HG03025 (cell line): ENCODE results near the gene VWDE.

Experiments
- ATAC-seq: cut with Tn5 transposase; IDR thresholded peaks from one replicate; pipeline ENCODE4 v1.9.1; 2021; ENCODE audit warnings: mild to moderate bottlenecking, moderate library complexity; ENCODE audit not compliant: unreplicated experiment, low FRiP score

Gene VWDE

DNA sequence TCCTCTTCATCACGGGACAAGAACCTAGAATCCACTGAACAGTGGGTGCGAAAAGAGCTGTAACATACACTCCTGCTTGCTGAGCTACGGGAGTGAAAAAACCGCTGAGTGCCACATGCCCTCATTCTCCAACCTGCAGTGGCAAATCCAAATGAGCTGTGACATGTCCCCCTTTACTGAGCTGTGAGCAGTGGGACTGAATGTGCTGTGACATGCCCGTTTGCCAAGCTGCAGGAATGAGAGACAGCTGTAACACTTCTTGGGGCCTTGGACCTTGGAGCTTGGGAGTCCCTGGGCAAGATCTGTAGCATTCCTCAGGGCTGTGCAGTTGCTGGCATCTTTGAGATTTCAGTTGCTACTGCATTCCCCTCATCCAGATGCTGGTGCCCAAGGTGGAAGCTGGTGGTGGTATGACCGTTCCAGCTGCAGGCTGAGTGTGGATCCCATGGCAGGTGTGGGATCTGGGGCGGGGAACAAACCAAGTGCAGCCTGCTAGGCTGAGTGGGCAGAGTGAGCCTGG lies 107.6 kb downstream of the VWDE start:
- no peak for ATAC-seq

DNA sequence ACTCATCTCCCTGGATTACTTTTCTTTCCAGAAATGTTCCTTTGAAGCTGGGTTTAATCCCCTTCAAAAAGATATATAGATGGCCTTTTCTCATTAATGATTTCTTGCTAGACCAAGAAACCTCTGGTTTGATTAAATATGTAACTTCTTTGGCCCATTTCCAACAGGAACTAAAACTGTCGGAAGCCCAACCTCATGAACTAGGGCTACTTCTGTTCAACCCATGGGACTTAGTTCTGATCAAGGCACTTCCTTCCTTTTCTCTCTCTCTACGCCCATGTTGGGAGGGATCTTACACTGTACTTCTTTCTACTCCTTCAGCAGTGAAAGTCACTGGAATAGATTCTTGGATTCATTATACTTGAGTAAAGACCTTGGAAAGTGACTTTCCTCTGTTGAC lies 109.0 kb downstream of the VWDE start:
- no peak for ATAC-seq

DNA sequence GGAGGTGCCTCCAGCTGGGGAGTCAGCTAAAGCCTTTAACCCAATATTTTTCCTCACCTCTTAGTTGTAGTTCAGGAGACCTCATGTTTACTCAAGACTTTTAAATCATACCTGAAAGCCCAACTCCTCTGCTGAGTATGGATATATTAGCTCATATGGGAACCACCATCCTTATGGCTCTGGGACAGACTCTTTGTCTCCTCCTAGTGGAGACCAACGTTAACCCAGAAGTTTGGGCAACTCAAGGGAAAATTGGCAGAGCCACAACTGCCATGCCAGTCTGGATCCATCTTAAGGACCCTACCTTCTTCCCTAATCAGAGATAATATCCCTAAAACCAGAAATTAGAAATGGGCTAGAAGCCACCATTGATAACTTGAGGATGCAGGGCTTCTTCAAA lies 111.8 kb downstream of the VWDE start:
- ATAC-seq, result no peak

DNA sequence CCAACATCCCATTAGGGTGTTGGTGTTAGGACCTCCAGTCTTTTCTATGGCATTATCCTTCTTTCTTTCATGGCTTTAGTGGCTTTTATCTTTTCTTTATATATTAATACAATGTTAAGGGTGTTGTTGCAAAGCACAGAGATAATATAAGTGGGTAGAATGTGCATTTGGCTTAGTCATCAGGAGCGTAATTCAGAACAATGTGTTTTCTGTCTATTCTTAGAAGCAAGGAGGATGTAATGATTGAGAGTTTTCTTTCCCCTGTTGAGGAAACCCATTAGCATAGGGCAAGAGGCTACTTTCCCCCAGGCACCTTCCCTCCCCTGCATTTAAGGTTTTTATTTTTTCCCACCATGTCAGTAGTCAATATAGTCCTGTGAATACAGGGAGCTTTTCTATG lies 112.9 kb downstream of the VWDE start:
- no peak for ATAC-seq

DNA sequence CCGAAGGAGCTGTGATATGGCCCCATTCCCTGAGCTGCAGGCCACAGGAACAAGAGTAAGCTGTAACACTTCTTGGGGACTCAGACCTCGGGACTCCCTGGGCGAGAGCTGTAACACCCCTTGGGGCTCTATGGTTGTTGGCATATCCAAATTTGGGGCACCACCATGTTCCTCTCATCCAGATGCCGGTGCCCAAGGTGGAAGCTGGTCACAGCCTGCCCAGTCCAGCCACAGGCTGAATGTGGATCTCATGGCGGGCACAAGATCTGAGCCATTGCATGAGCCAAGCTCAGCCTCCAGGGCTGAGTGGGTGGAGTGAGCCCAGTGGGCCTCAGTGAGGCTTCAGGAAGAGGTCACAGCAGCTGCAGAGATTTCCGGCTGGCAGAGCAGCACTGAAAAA lies 113.7 kb downstream of the VWDE start:
- ATAC-seq, result no peak

DNA sequence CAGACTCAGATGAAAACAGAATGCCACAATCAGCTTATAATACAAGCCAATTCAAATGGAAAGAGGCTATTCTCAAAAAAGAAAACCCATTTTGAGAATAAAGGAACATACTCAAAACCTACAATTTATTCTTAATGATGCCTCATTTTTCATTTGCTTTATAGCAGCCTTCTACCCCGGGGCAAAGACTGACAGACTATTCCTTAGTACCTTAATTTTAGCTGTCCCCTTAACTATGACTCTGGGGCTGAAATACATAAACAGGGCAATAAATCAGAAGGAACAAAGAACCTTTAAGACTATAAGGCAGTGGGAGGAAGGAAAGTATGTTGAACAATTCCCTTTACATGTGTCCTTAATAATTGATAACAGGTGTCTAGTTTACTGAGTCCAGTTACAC lies 115.8 kb downstream of the VWDE start:
- ATAC-seq, result no peak

DNA sequence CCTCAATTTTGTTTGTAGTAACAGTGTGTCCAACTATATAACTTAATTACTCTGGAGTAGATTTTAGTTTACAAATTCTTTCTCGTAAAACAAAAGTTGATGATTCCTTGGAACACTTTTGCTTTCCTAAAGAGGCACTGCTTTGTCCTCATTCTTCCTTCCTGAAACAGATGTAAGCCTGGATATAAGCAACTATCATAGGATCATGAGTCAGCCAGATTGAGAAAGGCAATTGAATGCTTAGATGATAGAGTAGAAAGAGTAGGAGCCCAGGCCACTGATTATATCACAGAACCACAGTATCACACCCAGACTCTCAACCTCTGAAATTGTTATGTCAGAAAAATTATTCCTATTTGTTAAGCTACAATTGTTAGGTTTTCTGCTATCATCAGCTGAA lies 122.6 kb downstream of the VWDE start:
- ATAC-seq, result no peak
